BLaER1 treated with 17β-estradiol and CSF1 and Interleukin-3, amounts not matched to agents 10 nM and 100 nM (cell line): ENCODE measurements around the gene CYTH4.

Experiments used
- H3K27ac ChIP-seq, 11 experiments: shearing (Covaris generic); formaldehyde crosslinking; 2 replicates each; pipeline ENCODE4 v1.8.1; 2022
- H3K27me3 ChIP-seq, 11 experiments: shearing (Covaris generic); formaldehyde crosslinking; 2 replicates each; pipeline ENCODE4 v1.8.1; 2022
- H3K36me3 ChIP-seq, 11 experiments: shearing (Covaris generic); formaldehyde crosslinking; 2 replicates each; pipeline ENCODE4 v1.8.1; 2022
- H3K4me1 ChIP-seq, 10 experiments: shearing (Covaris generic); formaldehyde crosslinking; 2 replicates each; pipeline ENCODE4 v1.8.1; 2022
- H3K4me2 ChIP-seq, 11 experiments: shearing (Covaris generic); formaldehyde crosslinking; 2 replicates each; pipeline ENCODE4 v1.8.1; 2022
- H3K4me3 ChIP-seq, 10 experiments: shearing (Covaris generic); formaldehyde crosslinking; 2 replicates each; pipeline ENCODE4 v1.8.1; 2022
- H3K9ac ChIP-seq, 11 experiments: shearing (Covaris generic); formaldehyde crosslinking; 2 replicates each; pipeline ENCODE4 v1.8.1; 2022
- H3K9me3 ChIP-seq, 11 experiments: shearing (Covaris generic); formaldehyde crosslinking; replicated peaks in 1 of 11; 2 replicates each; pipeline ENCODE4 v1.8.1; 2022
- H4K20me1 ChIP-seq, 11 experiments: shearing (Covaris generic); formaldehyde crosslinking; 2 replicates each; pipeline ENCODE4 v1.8.1; 2022
- Cebpa-rat ChIP-seq, 11 experiments: shearing (Covaris generic); IDR thresholded peaks; 2 replicates each; pipeline ENCODE4 v1.8.1; 2022

CYTH4 gene

GRCh38 chr22:37300551-37301017 is 18.3 kb downstream of the CYTH4 start:
- peaks cover 0 to 63% (median 0%) of the 10 kb centered on the region in 11 experiments; a peak in 6 of 22 replicates for H4K20me1 ChIP-seq
- H3K27ac ChIP-seq, result peak overlapping the region; percentile 7 to 76 (median 67); a peak in 21 of 22 replicates
- no peaks in the 10 kb centered on the region for H3K27me3 ChIP-seq
- no peaks in the 10 kb centered on the region for H3K9me3 ChIP-seq
- H3K4me2 ChIP-seq, result peak overlapping the region; percentile 71 to 98 (median 84)
- TF ChIP-seq Cebpa-rat (IDR thresholded peaks at IDR 0.05), result no peak
- H3K4me3 ChIP-seq, result peak overlapping the region in 5 of 10 experiments; percentile 13 to 56 (median 15); a peak in 4 of 20 replicates
- H3K4me1 ChIP-seq, result peaks cover 94 to 100% (median 98%) of the 10 kb centered on the region in 10 experiments
- peak overlapping the region; percentile 6 to 65 (median 57); a peak in 19 of 22 replicates for H3K9ac ChIP-seq
- peaks cover 0 to 96% (median 23%) of the 10 kb centered on the region in 11 experiments; a peak in 16 of 22 replicates for H3K36me3 ChIP-seq

- peak overlapping the region; percentile 7 to 76 (median 67); a peak in 21 of 22 replicates for H3K27ac ChIP-seq
- peak overlapping the region in 10 of 11 experiments; percentile 6 to 65 (median 58); a peak in 18 of 22 replicates for H3K9ac ChIP-seq
- H3K4me2 ChIP-seq, result peak overlapping the region; percentile 71 to 98 (median 84)
Observed at GRCh38 chr22:37301144-37301830, 19.0 kb downstream of the CYTH4 start.

GRCh38 chr22:37302674-37303555 is 20.6 kb downstream of the CYTH4 start:
- Histone ChIP-seq H3K9ac (peak overlapping the region; percentile 29 to 74 (median 60); a peak in 20 of 22 replicates), H3K36me3 (peaks cover 0 to 95% (median 5%) of the 10 kb centered on the region in 11 experiments; a peak in 10 of 22 replicates), H3K4me3 (peak overlapping the region in 1 of 10 experiments; percentile 2; a peak in 1 of 20 replicates), H3K4me2 (peak overlapping the region; percentile 65 to 98 (median 97)), H3K27ac (peak overlapping the region; percentile 49 to 88 (median 70); a peak in 21 of 22 replicates), H3K4me1 (peaks cover 97 to 100% (median 100%) of the 10 kb centered on the region in 10 experiments), H3K27me3 (no peaks in the 10 kb centered on the region), H4K20me1 (peaks cover 0 to 63% (median 7%) of the 10 kb centered on the region in 11 experiments; a peak in 6 of 22 replicates), H3K9me3 (no peaks in the 10 kb centered on the region)
- no peak for TF ChIP-seq Cebpa-rat (IDR thresholded peaks at IDR 0.05)

More at GRCh38 chr22:37301144-37301830, 19.0 kb downstream of the CYTH4 start:
- Histone ChIP-seq H4K20me1 (peaks cover 0 to 63% (median 0%) of the 10 kb centered on the region in 11 experiments; a peak in 6 of 22 replicates), H3K4me1 (peaks cover 94 to 100% (median 98%) of the 10 kb centered on the region in 10 experiments), H3K4me3 (peak overlapping the region in 5 of 10 experiments; percentile 13 to 56 (median 15); a peak in 4 of 20 replicates), H3K9me3 (no peaks in the 10 kb centered on the region), H3K27me3 (no peaks in the 10 kb centered on the region), H3K36me3 (peaks cover 0 to 96% (median 16%) of the 10 kb centered on the region in 11 experiments; a peak in 15 of 22 replicates)
- no peak for TF ChIP-seq Cebpa-rat (IDR thresholded peaks at IDR 0.05)

GRCh38 chr22:37303821-37304274 is 21.5 kb downstream of the CYTH4 start:
- peaks cover 97 to 100% (median 100%) of the 10 kb centered on the region in 10 experiments for H3K4me1 ChIP-seq
- no peaks in the 10 kb centered on the region for H3K27me3 ChIP-seq
- no peak for TF ChIP-seq Cebpa-rat (IDR thresholded peaks at IDR 0.05)
- H3K9me3 ChIP-seq, result no peaks in the 10 kb centered on the region
- peaks cover 0 to 95% (median 5%) of the 10 kb centered on the region in 11 experiments; a peak in 10 of 22 replicates for H3K36me3 ChIP-seq
- peak overlapping the region in 1 of 10 experiments; percentile 3; a peak in 2 of 20 replicates for H3K4me3 ChIP-seq
- H4K20me1 ChIP-seq, result peaks cover 0 to 62% (median 7%) of the 10 kb centered on the region in 11 experiments; a peak in 6 of 22 replicates
- peak overlapping the region; percentile 29 to 74 (median 60); a peak in 20 of 22 replicates for H3K9ac ChIP-seq
- H3K27ac ChIP-seq, result peak overlapping the region; percentile 49 to 88 (median 72); a peak in 21 of 22 replicates
- H3K4me2 ChIP-seq, result peak overlapping the region; percentile 65 to 98 (median 97)

GRCh38 chr22:37304595-37305343 is 22.5 kb downstream of the CYTH4 start:
- H3K36me3 ChIP-seq, result peaks cover 0 to 95% (median 5%) of the 10 kb centered on the region in 11 experiments; a peak in 10 of 22 replicates
- peaks cover 97 to 100% (median 100%) of the 10 kb centered on the region in 10 experiments for H3K4me1 ChIP-seq
- peaks cover 0 to 67% (median 7%) of the 10 kb centered on the region in 11 experiments; a peak in 7 of 22 replicates for H4K20me1 ChIP-seq
- no peaks in the 10 kb centered on the region for H3K9me3 ChIP-seq
- H3K4me3 ChIP-seq, result peak overlapping the region in 1 of 10 experiments; percentile 3; a peak in 2 of 20 replicates
- no peak for TF ChIP-seq Cebpa-rat (IDR thresholded peaks at IDR 0.05)
- H3K9ac ChIP-seq, result peak overlapping the region; percentile 20 to 74 (median 48); a peak in 15 of 22 replicates
- H3K4me2 ChIP-seq, result peak overlapping the region; percentile 65 to 98 (median 97)
- no peaks in the 10 kb centered on the region for H3K27me3 ChIP-seq
- H3K27ac ChIP-seq, result peak overlapping the region; percentile 2 to 88 (median 73); a peak in 17 of 22 replicates

GRCh38 chr22:37305887-37306286 is 23.6 kb downstream of the CYTH4 start:
- Histone ChIP-seq H3K4me2 (peak overlapping the region; percentile 85 to 98 (median 97)), H4K20me1 (peaks cover 0 to 67% (median 7%) of the 10 kb centered on the region in 11 experiments; a peak in 7 of 22 replicates), H3K27me3 (no peaks in the 10 kb centered on the region), H3K4me3 (peak overlapping the region in 1 of 10 experiments; percentile 40; a peak in 2 of 20 replicates), H3K27ac (peak overlapping the region; percentile 49 to 88 (median 75); a peak in 21 of 22 replicates), H3K9me3 (no peaks in the 10 kb centered on the region), H3K36me3 (peaks cover 0 to 97% (median 5%) of the 10 kb centered on the region in 11 experiments; a peak in 12 of 22 replicates), H3K9ac (peak overlapping the region; percentile 59 to 76 (median 69); a peak in 14 of 22 replicates), H3K4me1 (peaks cover 97 to 100% (median 100%) of the 10 kb centered on the region in 10 experiments)
- no peak for TF ChIP-seq Cebpa-rat (IDR thresholded peaks at IDR 0.05)

- peak overlapping the region; percentile 85 to 98 (median 97) for H3K4me2 ChIP-seq
- H3K36me3 ChIP-seq, result peaks cover 0 to 97% (median 8%) of the 10 kb centered on the region in 11 experiments; a peak in 12 of 22 replicates
- peaks cover 97 to 100% (median 100%) of the 10 kb centered on the region in 10 experiments for H3K4me1 ChIP-seq
- H4K20me1 ChIP-seq, result peaks cover 0 to 65% (median 7%) of the 10 kb centered on the region in 11 experiments; a peak in 7 of 22 replicates
- peak overlapping the region in 3 of 10 experiments; percentile 14 to 50 (median 40); a peak in 4 of 20 replicates for H3K4me3 ChIP-seq
- peak overlapping the region; percentile 49 to 88 (median 75); a peak in 21 of 22 replicates for H3K27ac ChIP-seq
- H3K9me3 ChIP-seq, result no peaks in the 10 kb centered on the region
- H3K9ac ChIP-seq, result peak overlapping the region; percentile 59 to 76 (median 69)
- no peak for TF ChIP-seq Cebpa-rat (IDR thresholded peaks at IDR 0.05)
- no peaks in the 10 kb centered on the region for H3K27me3 ChIP-seq
Observed at GRCh38 chr22:37306494-37306829, 24.2 kb downstream of the CYTH4 start.
